BLaER1 treated with 17β-estradiol and CSF1 and Interleukin-3, amounts not matched to agents 10 nM and 100 nM (cell line): ENCODE data around the gene MYO10.

ENCODE experiments used
- H3K27ac ChIP-seq, 11 experiments: shearing (Covaris generic); formaldehyde crosslinking; 2 replicates each; pipeline ENCODE4 v1.8.1; 2022
- H3K27me3 ChIP-seq, 11 experiments: shearing (Covaris generic); formaldehyde crosslinking; 2 replicates each; pipeline ENCODE4 v1.8.1; 2022
- H3K36me3 ChIP-seq, 11 experiments: shearing (Covaris generic); formaldehyde crosslinking; 2 replicates each; pipeline ENCODE4 v1.8.1; 2022
- H3K4me1 ChIP-seq, 10 experiments: shearing (Covaris generic); formaldehyde crosslinking; 2 replicates each; pipeline ENCODE4 v1.8.1; 2022
- H3K4me2 ChIP-seq, 11 experiments: shearing (Covaris generic); formaldehyde crosslinking; 2 replicates each; pipeline ENCODE4 v1.8.1; 2022
- H3K4me3 ChIP-seq, 10 experiments: shearing (Covaris generic); formaldehyde crosslinking; 2 replicates each; pipeline ENCODE4 v1.8.1; 2022
- H3K9ac ChIP-seq, 11 experiments: shearing (Covaris generic); formaldehyde crosslinking; 2 replicates each; pipeline ENCODE4 v1.8.1; 2022
- H3K9me3 ChIP-seq, 11 experiments: shearing (Covaris generic); formaldehyde crosslinking; replicated peaks in 1 of 11; 2 replicates each; pipeline ENCODE4 v1.8.1; 2022
- H4K20me1 ChIP-seq, 11 experiments: shearing (Covaris generic); formaldehyde crosslinking; 2 replicates each; pipeline ENCODE4 v1.8.1; 2022
- Cebpa-rat ChIP-seq, 11 experiments: shearing (Covaris generic); IDR thresholded peaks; 2 replicates each; pipeline ENCODE4 v1.8.1; 2022

MYO10 gene

GRCh38 chr5:16644301-16644889 is 291.7 kb downstream of the MYO10 start:
- no peaks in the 10 kb centered on the region for H3K27me3 ChIP-seq
- TF ChIP-seq Cebpa-rat (IDR thresholded peaks at IDR 0.05): no peak
- no peak overlapping the region for H3K4me3 ChIP-seq
- no peak overlapping the region for H3K4me2 ChIP-seq
- H3K36me3 ChIP-seq: no peaks in the 10 kb centered on the region
- H3K27ac ChIP-seq: no peak overlapping the region
- no peaks in the 10 kb centered on the region for H4K20me1 ChIP-seq
- H3K4me1 ChIP-seq: no peaks in the 10 kb centered on the region
- H3K9me3 ChIP-seq: peaks cover 0 to 7% (median 0%) of the 10 kb centered on the region in 11 experiments; a peak in 3 of 22 replicates
- H3K9ac ChIP-seq: no peak overlapping the region

- no peaks in the 10 kb centered on the region for H3K4me1 ChIP-seq
- no peak for TF ChIP-seq Cebpa-rat (IDR thresholded peaks at IDR 0.05)
- H3K4me3 ChIP-seq: no peak overlapping the region
- H3K27me3 ChIP-seq: no peaks in the 10 kb centered on the region
- peaks cover 9 to 17% (median 13%) of the 10 kb centered on the region in 11 experiments; a peak in 17 of 22 replicates for H3K9me3 ChIP-seq
- H4K20me1 ChIP-seq: no peaks in the 10 kb centered on the region
- no peaks in the 10 kb centered on the region for H3K36me3 ChIP-seq
- no peak overlapping the region for H3K27ac ChIP-seq
- no peak overlapping the region for H3K9ac ChIP-seq
- no peak overlapping the region for H3K4me2 ChIP-seq
Observed at GRCh38 chr5:16642867-16643266, 293.2 kb downstream of the MYO10 start.

DNA sequence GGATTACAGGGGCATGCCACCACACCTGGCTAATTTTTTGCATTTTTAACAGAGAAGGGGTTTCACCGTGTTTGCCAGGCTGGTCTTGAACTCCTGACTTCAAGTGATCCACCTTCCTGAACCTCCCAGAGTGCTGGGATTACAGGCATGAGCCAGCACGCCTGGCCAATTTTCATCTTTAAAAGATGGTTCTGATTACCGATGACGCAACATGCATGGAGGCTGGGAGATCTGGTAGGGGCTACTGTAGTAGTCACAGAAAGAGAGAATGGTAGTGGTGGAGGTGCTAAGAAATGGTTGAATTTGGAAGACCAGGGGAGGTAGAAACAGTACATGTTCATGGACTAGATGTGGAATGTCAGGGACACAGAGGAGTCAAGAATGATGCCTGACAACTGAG is 296.9 kb downstream of the MYO10 start:
- no peak overlapping the region for H3K4me2 ChIP-seq

GRCh38 chr5:16628376-16628775 is 307.7 kb downstream of the MYO10 start:
- Histone ChIP-seq H3K4me3 (no peak overlapping the region), H3K4me1 (peaks cover 45 to 65% (median 61%) of the 10 kb centered on the region in 10 experiments), H3K27ac (peak overlapping the region in 9 of 11 experiments; percentile 34 to 77 (median 72); a peak in 15 of 22 replicates), H3K4me2 (peak overlapping the region in 10 of 11 experiments; percentile 52 to 86 (median 72); a peak in 15 of 22 replicates), H3K9ac (no peak overlapping the region), H3K36me3 (no peaks in the 10 kb centered on the region), H3K27me3 (no peaks in the 10 kb centered on the region), H4K20me1 (no peaks in the 10 kb centered on the region), H3K9me3 (peaks cover 0 to 6% (median 0%) of the 10 kb centered on the region in 11 experiments; a peak in 1 of 22 replicates)
- no peak for TF ChIP-seq Cebpa-rat (IDR thresholded peaks at IDR 0.05)

More for the DNA sequence above, 296.9 kb downstream of the MYO10 start:
- no peaks in the 10 kb centered on the region for H3K4me1 ChIP-seq
- peak in 2 of 11 experiments; percentile 19 to 66; a peak in 2 of 22 replicates for TF ChIP-seq Cebpa-rat (IDR thresholded peaks at IDR 0.05)
- H3K9ac ChIP-seq: no peak overlapping the region
- H3K4me3 ChIP-seq: no peak overlapping the region
- no peaks in the 10 kb centered on the region for H3K36me3 ChIP-seq
- no peaks in the 10 kb centered on the region for H3K27me3 ChIP-seq
- peaks cover 9 to 18% (median 13%) of the 10 kb centered on the region in 11 experiments; a peak in 17 of 22 replicates for H3K9me3 ChIP-seq
- no peak overlapping the region for H3K27ac ChIP-seq
- no peaks in the 10 kb centered on the region for H4K20me1 ChIP-seq

DNA sequence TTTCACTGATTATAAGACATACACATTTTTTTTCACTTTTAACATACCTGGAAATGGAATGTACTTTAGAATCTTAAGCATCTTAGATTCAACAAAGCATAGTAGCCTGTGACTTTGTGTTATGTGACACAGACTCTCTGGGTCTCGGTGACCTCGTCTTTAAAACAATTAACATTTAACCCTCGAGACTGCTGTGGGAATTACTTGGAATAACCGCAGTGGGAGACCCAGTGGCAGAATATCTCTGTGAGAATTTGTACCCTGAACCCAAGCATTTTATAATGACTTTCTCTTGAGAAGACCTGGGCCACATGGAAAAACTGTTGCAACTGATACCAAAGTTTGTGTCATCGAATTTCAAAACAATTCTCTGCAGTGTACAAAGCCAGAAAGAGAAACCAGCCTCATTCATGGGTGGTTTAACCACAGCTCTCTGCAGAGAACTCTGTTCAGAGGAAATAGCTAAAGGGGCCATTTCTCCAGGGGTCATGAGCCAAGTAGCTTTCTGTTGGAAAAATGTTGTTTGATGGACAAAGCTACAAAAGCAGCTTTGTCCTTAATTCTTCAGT is 309.3 kb downstream of the MYO10 start:
- H3K4me3 ChIP-seq: no peak overlapping the region; a peak in 1 of 20 replicates
- peak overlapping the region in 10 of 11 experiments; percentile 14 to 77 (median 72); a peak in 19 of 22 replicates for H3K27ac ChIP-seq
- peaks cover 45 to 65% (median 61%) of the 10 kb centered on the region in 10 experiments for H3K4me1 ChIP-seq
- H3K4me2 ChIP-seq: peak overlapping the region; percentile 52 to 86 (median 70)
- no peaks in the 10 kb centered on the region for H4K20me1 ChIP-seq
- peaks cover 0 to 2% (median 0%) of the 10 kb centered on the region in 11 experiments; a peak in 1 of 22 replicates for H3K9me3 ChIP-seq
- TF ChIP-seq Cebpa-rat (IDR thresholded peaks at IDR 0.05): peak in 7 of 11 experiments; percentile 26 to 65 (median 56); a peak in 8 of 22 replicates
- H3K27me3 ChIP-seq: no peaks in the 10 kb centered on the region
- H3K9ac ChIP-seq: peak overlapping the region in 4 of 11 experiments; percentile 31 to 62 (median 40); a peak in 6 of 22 replicates
- no peaks in the 10 kb centered on the region for H3K36me3 ChIP-seq

DNA sequence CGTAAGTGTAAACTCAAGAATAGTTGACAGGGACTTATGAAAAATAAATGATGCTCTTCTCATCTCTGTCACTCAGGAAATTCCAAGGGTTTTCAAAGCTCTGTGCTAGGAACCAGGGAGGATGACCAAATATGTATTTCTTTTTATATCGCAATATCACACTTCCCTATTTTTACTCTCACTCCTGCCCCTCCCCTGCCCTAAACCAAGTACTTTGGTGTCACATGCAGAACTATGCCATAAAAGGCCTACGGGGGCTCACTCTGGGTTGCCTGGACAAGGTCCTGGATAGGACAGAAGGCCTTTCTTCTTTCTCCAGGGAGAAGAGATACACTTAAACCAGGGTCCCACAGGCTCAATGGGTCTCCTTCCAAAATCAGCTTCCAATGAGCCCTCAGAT is 311.0 kb downstream of the MYO10 start:
- peaks cover 0 to 10% (median 0%) of the 10 kb centered on the region in 11 experiments; a peak in 2 of 22 replicates for H3K9me3 ChIP-seq
- H3K4me2 ChIP-seq: peak overlapping the region; percentile 16 to 86 (median 69); a peak in 20 of 22 replicates

GRCh38 chr5:16619136-16619535 is 317.0 kb downstream of the MYO10 start:
- Histone ChIP-seq H3K9me3 (peaks cover 0 to 10% (median 0%) of the 10 kb centered on the region in 11 experiments; a peak in 2 of 22 replicates), H3K36me3 (no peaks in the 10 kb centered on the region; a peak in 1 of 22 replicates), H3K27ac (no peak overlapping the region), H3K27me3 (peaks cover 0 to 33% (median 0%) of the 10 kb centered on the region in 11 experiments; a peak in 4 of 22 replicates), H3K4me3 (no peak overlapping the region), H4K20me1 (no peaks in the 10 kb centered on the region), H3K4me2 (peak overlapping the region in 6 of 11 experiments; percentile 97 to 99 (median 98); a peak in 8 of 22 replicates), H3K4me1 (peaks cover 30 to 48% (median 39%) of the 10 kb centered on the region in 10 experiments), H3K9ac (no peak overlapping the region)
- no peak for TF ChIP-seq Cebpa-rat (IDR thresholded peaks at IDR 0.05)

More for the DNA sequence above, 311.0 kb downstream of the MYO10 start:
- 0 out of 22 replicates have a peak, but pooled peaks of 1 of the 11 experiments have one; percentile 14 for TF ChIP-seq Cebpa-rat (IDR thresholded peaks at IDR 0.05)
- Histone ChIP-seq H3K4me1 (peaks cover 45 to 62% (median 60%) of the 10 kb centered on the region in 10 experiments), H4K20me1 (no peaks in the 10 kb centered on the region), H3K27ac (peak overlapping the region in 10 of 11 experiments; percentile 34 to 77 (median 72); a peak in 18 of 22 replicates), H3K4me3 (no peak overlapping the region), H3K27me3 (no peaks in the 10 kb centered on the region), H3K36me3 (no peaks in the 10 kb centered on the region), H3K9ac (peak overlapping the region in 2 of 11 experiments; percentile 9 to 37; a peak in 1 of 22 replicates)

GRCh38 chr5:16618138-16618897 is 317.8 kb downstream of the MYO10 start:
- Histone ChIP-seq H3K36me3 (no peaks in the 10 kb centered on the region; a peak in 2 of 22 replicates), H3K27me3 (peaks cover 0 to 33% (median 0%) of the 10 kb centered on the region in 11 experiments; a peak in 4 of 22 replicates), H3K27ac (peak overlapping the region in 8 of 11 experiments; percentile 78 to 90 (median 84); a peak in 14 of 22 replicates), H3K4me2 (peak overlapping the region in 10 of 11 experiments; percentile 93 to 100 (median 98); a peak in 20 of 22 replicates), H3K4me1 (peaks cover 26 to 56% (median 46%) of the 10 kb centered on the region in 10 experiments), H3K4me3 (peak overlapping the region in 3 of 10 experiments; percentile 85 to 93 (median 92); a peak in 1 of 20 replicates), H3K9ac (peak overlapping the region in 6 of 11 experiments; percentile 81 to 93 (median 84); a peak in 10 of 22 replicates), H3K9me3 (peaks cover 0 to 10% (median 0%) of the 10 kb centered on the region in 11 experiments; a peak in 2 of 22 replicates), H4K20me1 (no peaks in the 10 kb centered on the region)
- no peak for TF ChIP-seq Cebpa-rat (IDR thresholded peaks at IDR 0.05)
